T-helper 2 cell treated with Interferon-gamma antibody and Interleukin-4, amounts not matched to agents 5 μg/mL and 100 μg/mL, for 36 hours (primary cell): ENCODE measurements around the gene CAPZB.
A peak's percentile ranks its signal among the peaks of the same experiment; 100 is the strongest.

Source experiments
- DNase-seq: peaks from one replicate; pipeline ENCODE4 v3.0.0; 2021; ENCODE audit warnings: low spot score
- H3K27ac Mint-ChIP-seq: one replicate; pipeline ENCODE4 v1.8.0; 2021; ENCODE audit warnings: mild to moderate bottlenecking, mixed read lengths
- H3K27me3 Mint-ChIP-seq: one replicate; pipeline ENCODE4 v1.8.0; 2021; ENCODE audit warnings: low read depth, mixed read lengths
- H3K36me3 Mint-ChIP-seq: one replicate; pipeline ENCODE4 v1.8.0; 2021; ENCODE audit warnings: low read depth, mixed read lengths
- H3K4me1 Mint-ChIP-seq: one replicate; pipeline ENCODE4 v1.8.0; 2021; ENCODE audit warnings: low read depth, mixed read lengths
- H3K4me3 Mint-ChIP-seq: one replicate; pipeline ENCODE4 v1.8.0; 2022; ENCODE audit warnings: mild to moderate bottlenecking, moderate library complexity, mixed read lengths
- H3K9me3 Mint-ChIP-seq: one replicate; pipeline ENCODE4 v1.8.0; 2021; ENCODE audit warnings: mixed read lengths

CAPZB gene

GRCh38 chr1:19374083-19374801 lies 111.1 kb downstream of the CAPZB start:
- Mint-ChIP-seq H3K9me3 (no peaks in the 10 kb centered on the region), H3K27me3 (no peaks in the 10 kb centered on the region), H3K4me3 (no peak overlapping the region), H3K4me1 (peaks cover under 1% of the 10 kb centered on the region), H3K36me3 (peaks cover 31% of the 10 kb centered on the region), H3K27ac (no peak overlapping the region)
- no peak for DNase-seq

GRCh38 chr1:19373211-19374082 lies 111.9 kb downstream of the CAPZB start:
- Mint-ChIP-seq H3K36me3 (peaks cover 26% of the 10 kb centered on the region), H3K27ac (no peak overlapping the region), H3K9me3 (no peaks in the 10 kb centered on the region), H3K4me1 (no peaks in the 10 kb centered on the region), H3K4me3 (no peak overlapping the region), H3K27me3 (no peaks in the 10 kb centered on the region)
- DNase-seq = no peak

- H3K9me3 Mint-ChIP-seq = no peaks in the 10 kb centered on the region
- H3K27me3 Mint-ChIP-seq = no peaks in the 10 kb centered on the region
- H3K27ac Mint-ChIP-seq = peak overlapping the region; percentile 62
- no peak for DNase-seq
- H3K4me1 Mint-ChIP-seq = no peaks in the 10 kb centered on the region
- H3K36me3 Mint-ChIP-seq = peaks cover 18% of the 10 kb centered on the region
- no peak overlapping the region for H3K4me3 Mint-ChIP-seq
Observed at GRCh38 chr1:19372602-19373001, 112.7 kb downstream of the CAPZB start.

- no peaks in the 10 kb centered on the region for H3K27me3 Mint-ChIP-seq
- H3K4me3 Mint-ChIP-seq = no peak overlapping the region
- no peaks in the 10 kb centered on the region for H3K9me3 Mint-ChIP-seq
- DNase-seq = no peak
- H3K4me1 Mint-ChIP-seq = no peaks in the 10 kb centered on the region
- H3K36me3 Mint-ChIP-seq = peaks cover 15% of the 10 kb centered on the region
- peak overlapping the region; percentile 36 for H3K27ac Mint-ChIP-seq
Observed at GRCh38 chr1:19372136-19372514, 113.2 kb downstream of the CAPZB start.

- H3K9me3 Mint-ChIP-seq = no peaks in the 10 kb centered on the region
- H3K27ac Mint-ChIP-seq = no peak overlapping the region
- DNase-seq = no peak
- no peaks in the 10 kb centered on the region for H3K4me1 Mint-ChIP-seq
- H3K27me3 Mint-ChIP-seq = no peaks in the 10 kb centered on the region
- peaks cover 8% of the 10 kb centered on the region for H3K36me3 Mint-ChIP-seq
- no peak overlapping the region for H3K4me3 Mint-ChIP-seq
Observed at GRCh38 chr1:19371226-19372135, 113.9 kb downstream of the CAPZB start.

- DNase-seq = no peak
- no peaks in the 10 kb centered on the region for H3K4me1 Mint-ChIP-seq
- H3K4me3 Mint-ChIP-seq = no peak overlapping the region
- no peak overlapping the region for H3K27ac Mint-ChIP-seq
- H3K27me3 Mint-ChIP-seq = no peaks in the 10 kb centered on the region
- peaks cover 4% of the 10 kb centered on the region for H3K36me3 Mint-ChIP-seq
- H3K9me3 Mint-ChIP-seq = no peaks in the 10 kb centered on the region
Observed at GRCh38 chr1:19370453-19371170, 114.7 kb downstream of the CAPZB start.

GRCh38 chr1:19369396-19370090 lies 115.8 kb downstream of the CAPZB start:
- H3K27ac Mint-ChIP-seq = no peak overlapping the region
- no peaks in the 10 kb centered on the region for H3K27me3 Mint-ChIP-seq
- H3K4me3 Mint-ChIP-seq = no peak overlapping the region
- DNase-seq = no peak
- peaks cover 8% of the 10 kb centered on the region for H3K36me3 Mint-ChIP-seq
- no peaks in the 10 kb centered on the region for H3K4me1 Mint-ChIP-seq
- H3K9me3 Mint-ChIP-seq = no peaks in the 10 kb centered on the region

GRCh38 chr1:19368964-19369363 lies 116.4 kb downstream of the CAPZB start:
- H3K36me3 Mint-ChIP-seq = peaks cover 10% of the 10 kb centered on the region
- H3K27ac Mint-ChIP-seq = no peak overlapping the region
- no peak for DNase-seq
- no peaks in the 10 kb centered on the region for H3K4me1 Mint-ChIP-seq
- no peaks in the 10 kb centered on the region for H3K27me3 Mint-ChIP-seq
- no peak overlapping the region for H3K4me3 Mint-ChIP-seq
- H3K9me3 Mint-ChIP-seq = no peaks in the 10 kb centered on the region

- H3K4me1 Mint-ChIP-seq = no peaks in the 10 kb centered on the region
- no peaks in the 10 kb centered on the region for H3K27me3 Mint-ChIP-seq
- H3K36me3 Mint-ChIP-seq = peaks cover 10% of the 10 kb centered on the region
- DNase-seq = no peak
- no peak overlapping the region for H3K4me3 Mint-ChIP-seq
- H3K27ac Mint-ChIP-seq = no peak overlapping the region
- H3K9me3 Mint-ChIP-seq = no peaks in the 10 kb centered on the region
Observed at GRCh38 chr1:19368050-19368449, 117.3 kb downstream of the CAPZB start.

- Mint-ChIP-seq H3K36me3 (peaks cover 10% of the 10 kb centered on the region), H3K9me3 (no peaks in the 10 kb centered on the region), H3K4me1 (no peaks in the 10 kb centered on the region), H3K27ac (no peak overlapping the region), H3K4me3 (no peak overlapping the region), H3K27me3 (no peaks in the 10 kb centered on the region)
- DNase-seq = no peak
Observed at GRCh38 chr1:19367584-19368041, 117.7 kb downstream of the CAPZB start.

GRCh38 chr1:19366599-19367536 lies 118.5 kb downstream of the CAPZB start:
- Mint-ChIP-seq H3K9me3 (no peaks in the 10 kb centered on the region), H3K27ac (peak overlapping the region; percentile 28), H3K36me3 (peaks cover 10% of the 10 kb centered on the region), H3K4me3 (no peak overlapping the region), H3K27me3 (no peaks in the 10 kb centered on the region), H3K4me1 (no peaks in the 10 kb centered on the region)
- no peak for DNase-seq

GRCh38 chr1:19365721-19366120 lies 119.6 kb downstream of the CAPZB start:
- Mint-ChIP-seq H3K4me3 (no peak overlapping the region), H3K27ac (no peak overlapping the region), H3K36me3 (peaks cover 10% of the 10 kb centered on the region), H3K9me3 (no peaks in the 10 kb centered on the region), H3K4me1 (peaks cover 7% of the 10 kb centered on the region), H3K27me3 (no peaks in the 10 kb centered on the region)
- DNase-seq = no peak
